Esophagus muscularis mucosa (tissue), 4 donors: ENCODE data around the gene C1orf159. TPM values are rescaled to one million over a fixed set of nuclear protein-coding genes. Genes with fewer than 3 reads are reported as not detected.

ENCODE experiments used
- DNase-seq: peaks from one replicate; pipeline ENCODE4 v3.0.0-alpha.2; 2017; ENCODE audit errors: extremely low spot score
- H3K27ac ChIP-seq, 4 donors: fragments of 200-600 bp; sonication (generic); replicated peaks in 1 of 4; 1 replicate in 3 of 4; 2 replicates in 1 of 4; pipeline ENCODE4 v1.5.1; 2016 to 2019; ENCODE audit warnings: mild to moderate bottlenecking in 1 of 4
- H3K27me3 ChIP-seq, 4 donors: fragments of 200-600 bp; sonication (generic); one replicate each; pipeline versions ENCODE4 v1.5.1 to v1.6.0; 2016 to 2019
- H3K36me3 ChIP-seq, 4 donors: fragments of 200-600 bp; sonication (generic); one replicate each; pipeline ENCODE4 v1.5.1; 2016 to 2019
- H3K4me1 ChIP-seq, 4 donors: fragments of 200-600 bp; sonication (generic); one replicate each; pipeline ENCODE4 v1.5.1; 2016 to 2019
- H3K4me3 ChIP-seq, 4 donors: fragments of 200-600 bp; sonication (generic); 1 replicate in 2 of 4; 2 replicates in 2 of 4; pipeline ENCODE4 v1.5.1; 2016 to 2019; ENCODE audit warnings: mild to moderate bottlenecking in 4 of 4, moderate library complexity in 1 of 4
- H3K9me3 ChIP-seq, 4 donors: fragments of 200-600 bp; sonication (generic); 1 replicate in 3 of 4; 2 replicates in 1 of 4; pipeline ENCODE4 v1.5.1; 2016 to 2019
- CTCF ChIP-seq, 3 experiments: fragments of 200-600 bp in 2 of 3; fragments of 450-650 bp in 1 of 3; sonication (generic) in 2 of 3; IDR thresholded peaks; one replicate each; pipeline ENCODE4 v1.5.1; 2017 to 2019; ENCODE audit warnings: antibody characterized with exemption in 3 of 3, mild to moderate bottlenecking in 2 of 3, moderate library complexity in 1 of 3
- EP300 ChIP-seq: sonication (generic); formaldehyde crosslinking; IDR thresholded peaks from one replicate; pipeline ENCODE4 v1.6.1; 2017; ENCODE audit warnings: antibody characterized with exemption
- POLR2A ChIP-seq: fragments of 450-650 bp; IDR thresholded peaks from one replicate; pipeline ENCODE4 v1.6.1; 2017; ENCODE audit warnings: antibody characterized with exemption, moderate library complexity, mild to moderate bottlenecking, low read depth
- POLR2AphosphoS5 ChIP-seq, 2 donors: sonication (generic); formaldehyde crosslinking; IDR thresholded peaks; one replicate each; pipeline ENCODE4 v1.6.1; 2017; ENCODE audit warnings: antibody characterized with exemption in 2 of 2
- WGBS: methylation state at CpG from one replicate; pipeline ENCODE4 v1.1.5; 2018; 5-methylcytosine and 5-hydroxymethylcytosine counted together
- intact Hi-C: fragments of 100-400 bp; cut with DNase I; formaldehyde crosslinking; loops from one replicate; pipeline ENCODE4 v1.15.1; 2023
- total RNA-seq, 4 donors: library from RNA; depleted of rRNA; stranded (reverse); fragments of >200 nt; gene quantifications; one replicate each; pipeline versions ENCODE4 v1.1.0 to v1.2.1, GENCODE V29; 2016

The C1orf159 gene
- total RNA-seq, 4 donors from 2014 or later, result 4.2 to 11.9 (median 8.5) TPM

GRCh38 chr1:1032424-1032823 lies 83.5 kb downstream of the C1orf159 start:
- Histone ChIP-seq H3K27ac (no peak overlapping the region), H3K36me3 (peaks cover 0 to 11% (median 0%) of the 10 kb centered on the region in 4 donors), H3K4me1 (peaks cover 19 to 35% (median 26%) of the 10 kb centered on the region in 4 donors), H3K27me3 (peaks cover 10 to 46% (median 13%) of the 10 kb centered on the region in 4 donors), H3K9me3 (no peaks in the 10 kb centered on the region), H3K4me3 (peak overlapping the region; percentile 54 to 69 (median 56))
- intact Hi-C loops, result loop anchor here (5.0 kb wide), 1 partner anchor 260 kb away; no protein-coding TSS in a partner anchor
- TF ChIP-seq EP300, result no peak
- TF ChIP-seq POLR2A, result no peak
- no peak for TF ChIP-seq POLR2AphosphoS5 (IDR thresholded peaks at IDR 0.05)
- no peak for TF ChIP-seq CTCF (IDR thresholded peaks at IDR 0.05)
- no peak for DNase-seq
- WGBS, result 51% methylated on average over 14 of the region's 16 CpGs

Other genes starting within 250 kb of the C1orf159 start
- 10 to 100 TPM in 2 of 4 donors, 1 to 10 TPM in 2; 6.2 to 28.8 (median 13.9) TPM for gene SAMD11, start 192.2 kb downstream of the C1orf159 start, total RNA-seq
- 10 to 100 TPM; 35.3 to 54.1 (median 47.5) TPM for gene NOC2L, start 156.8 kb downstream of the C1orf159 start, total RNA-seq
- 10 to 100 TPM in 1 of 4 donors, 1 to 10 TPM in 3; 3.7 to 10.8 (median 6.2) TPM for gene KLHL17, start 155.5 kb downstream of the C1orf159 start, total RNA-seq
- under 1 TPM in 3 of 4 donors, not detected in 1; 0.17 to 0.50 (median 0.19) TPM for gene PLEKHN1, start 149.6 kb downstream of the C1orf159 start, total RNA-seq
- under 1 TPM; 0.11 to 0.50 (median 0.30) TPM for gene PERM1, start 134.0 kb downstream of the C1orf159 start, total RNA-seq
- gene HES4, start 116.0 kb downstream of the C1orf159 start, total RNA-seq, result 10 to 100 TPM; 37.8 to 90.4 (median 65.0) TPM
- 10 to 100 TPM; 39.4 to 74.9 (median 41.1) TPM for gene ISG15, start 102.6 kb downstream of the C1orf159 start, total RNA-seq
- 10 to 100 TPM; 17.0 to 31.6 (median 22.6) TPM for gene AGRN, start 96.0 kb downstream of the C1orf159 start, total RNA-seq
- not detected for gene RNF223, start 41.8 kb downstream of the C1orf159 start, total RNA-seq
- under 1 TPM in 1 of 4 donors, not detected in 3; 0.17 TPM for gene TTLL10, start 57.8 kb upstream of the C1orf159 start, total RNA-seq
- gene TNFRSF18, start 90.5 kb upstream of the C1orf159 start, total RNA-seq, result under 1 TPM in 2 of 4 donors, not detected in 2; 0.29 to 0.66 TPM
- 1 to 10 TPM in 2 of 4 donors, under 1 TPM in 2; 0.50 to 2.1 (median 0.93) TPM for gene TNFRSF4, start 98.1 kb upstream of the C1orf159 start, total RNA-seq
- gene SDF4, start 115.9 kb upstream of the C1orf159 start, total RNA-seq, result 100 to 1,000 TPM in 3 of 4 donors, 10 to 100 TPM in 1; 88.5 to 125 (median 107) TPM
- 10 to 100 TPM; 10.4 to 24.6 (median 21.0) TPM for gene B3GALT6, start 116.1 kb upstream of the C1orf159 start, total RNA-seq
- under 1 TPM in 2 of 4 donors, not detected in 2; 0.33 to 0.52 TPM for gene C1QTNF12, start 130.6 kb upstream of the C1orf159 start, total RNA-seq
- 10 to 100 TPM; 34.9 to 61.4 (median 49.5) TPM for gene UBE2J2, start 157.8 kb upstream of the C1orf159 start, total RNA-seq
- gene SCNN1D, start 164.3 kb upstream of the C1orf159 start, total RNA-seq, result 1 to 10 TPM in 3 of 4 donors, under 1 TPM in 1; 0.83 to 4.1 (median 1.9) TPM
- 10 to 100 TPM; 34.8 to 63.2 (median 47.4) TPM for gene ACAP3, start 191.8 kb upstream of the C1orf159 start, total RNA-seq
- gene PUSL1, start 192.5 kb upstream of the C1orf159 start, total RNA-seq, result 10 to 100 TPM; 10.3 to 24.7 (median 21.7) TPM
- 100 to 1,000 TPM in 1 of 4 donors, 10 to 100 TPM in 3; 75.9 to 121 (median 87.8) TPM for gene INTS11, start 208.6 kb upstream of the C1orf159 start, total RNA-seq
- gene CPTP, start 208.7 kb upstream of the C1orf159 start, total RNA-seq, result 10 to 100 TPM; 15.4 to 44.9 (median 31.5) TPM
- under 1 TPM in 2 of 4 donors, not detected in 2; 0.17 to 0.32 TPM for gene TAS1R3, start 215.2 kb upstream of the C1orf159 start, total RNA-seq
- 100 to 1,000 TPM in 2 of 4 donors, 10 to 100 TPM in 2; 66.9 to 141 (median 114) TPM for gene DVL1, start 233.3 kb upstream of the C1orf159 start, total RNA-seq
- 100 to 1,000 TPM in 2 of 4 donors, 10 to 100 TPM in 2; 68.5 to 129 (median 87.2) TPM for gene MXRA8, start 242.5 kb upstream of the C1orf159 start, total RNA-seq